Measurements from ENCODE around the gene CDC42SE2. TPM values are rescaled to one million over a fixed set of nuclear protein-coding genes. Genes with fewer than 3 reads are reported as not detected.
"Not testable (repeated sequence)": the region's sequence is repeated elsewhere in the genome, so short reads cannot be mapped to it uniquely, and the experiment has no call there.

Gene CDC42SE2
- total RNA-seq, 2 experiments from 2014 or later: 145 TPM

- H3K4me3 Mint-ChIP-seq: no peak overlapping the region
- H3K4me1 Mint-ChIP-seq: peaks cover 49% of the 10 kb centered on the region
- H3K27ac Mint-ChIP-seq: no peak overlapping the region
- ChIA-PET CTCF (interaction anchor here (0.9 to 1.1 kb wide), 2 partner anchors 25 to 82 kb away, joined by 3 read pairs; no protein-coding TSS in a partner anchor), POLR2A (no interaction called here)
- peaks cover 12% of the 10 kb centered on the region for H3K9me3 Mint-ChIP-seq
- H3K27me3 Mint-ChIP-seq: no peaks in the 10 kb centered on the region
- no peak for DNase-seq
- H3K36me3 Mint-ChIP-seq (ENCODE audit: low read depth): peaks cover 46% of the 10 kb centered on the region
These were observed 42.1 kb downstream of the CDC42SE2 start for GRCh38 chr5:131305906-131306305.

- peak overlapping the region; percentile 59 for H3K4me3 Mint-ChIP-seq
- H3K27ac Mint-ChIP-seq: peak overlapping the region; percentile 90
- ChIA-PET CTCF (interaction anchor here (0.6 to 1.7 kb wide), 3 partner anchors 7 to 70 kb away, joined by 3 to 6 read pairs (median 4); no protein-coding TSS in a partner anchor), POLR2A (interaction anchor here (0.6 kb wide), 1 partner anchor 39 kb away, joined by 8 read pairs; no protein-coding TSS in a partner anchor)
- peaks cover 66% of the 10 kb centered on the region for H3K4me1 Mint-ChIP-seq
- H3K27me3 Mint-ChIP-seq, H3K9me3 Mint-ChIP-seq: not testable (repeated sequence)
- H3K36me3 Mint-ChIP-seq (ENCODE audit: low read depth): peaks cover 35% of the 10 kb centered on the region
- peak; percentile 50 for DNase-seq
These were observed 48.5 kb downstream of the CDC42SE2 start for GRCh38 chr5:131312235-131312772.

- no peak for DNase-seq
- ChIA-PET CTCF (no interaction called here), POLR2A (no interaction called here)
- no peak overlapping the region for H3K27ac Mint-ChIP-seq
- peaks cover 63% of the 10 kb centered on the region for H3K4me1 Mint-ChIP-seq
- H3K36me3 Mint-ChIP-seq (ENCODE audit: low read depth): peaks cover 52% of the 10 kb centered on the region
- H3K27me3 Mint-ChIP-seq: no peaks in the 10 kb centered on the region
- no peak overlapping the region for H3K4me3 Mint-ChIP-seq
- peaks cover 5% of the 10 kb centered on the region for H3K9me3 Mint-ChIP-seq
These were observed 52.2 kb downstream of the CDC42SE2 start for GRCh38 chr5:131316026-131316425.

GRCh38 chr5:131316822-131317221 lies 53.0 kb downstream of the CDC42SE2 start:
- H3K27ac Mint-ChIP-seq: no peak overlapping the region
- H3K36me3 Mint-ChIP-seq (ENCODE audit: low read depth): peaks cover 58% of the 10 kb centered on the region
- no peaks in the 10 kb centered on the region for H3K27me3 Mint-ChIP-seq
- peaks cover 5% of the 10 kb centered on the region for H3K9me3 Mint-ChIP-seq
- POLR2A ChIA-PET: no interaction called here
- CTCF ChIA-PET: no interaction called here
- H3K4me1 Mint-ChIP-seq: peaks cover 62% of the 10 kb centered on the region
- no peak overlapping the region for H3K4me3 Mint-ChIP-seq
- DNase-seq: no peak

- ChIA-PET POLR2A (no interaction called here), CTCF (interaction anchor here (0.9 kb wide), 1 partner anchor 53 kb away, joined by 3 read pairs; no protein-coding TSS in a partner anchor)
- Mint-ChIP-seq H3K36me3 (ENCODE audit: low read depth) (peaks cover 65% of the 10 kb centered on the region), H3K27ac (no peak overlapping the region), H3K4me3 (no peak overlapping the region), H3K4me1 (peaks cover 58% of the 10 kb centered on the region), H3K9me3 (peaks cover 5% of the 10 kb centered on the region), H3K27me3 (no peaks in the 10 kb centered on the region)
- no peak for DNase-seq
These were observed 54.6 kb downstream of the CDC42SE2 start for GRCh38 chr5:131318455-131318854.

GRCh38 chr5:131321066-131321465 lies 57.2 kb downstream of the CDC42SE2 start:
- Mint-ChIP-seq H3K27me3 (no peaks in the 10 kb centered on the region), H3K4me1 (peaks cover 54% of the 10 kb centered on the region), H3K4me3 (no peak overlapping the region), H3K9me3 (peaks cover 5% of the 10 kb centered on the region), H3K27ac (no peak overlapping the region), H3K36me3 (ENCODE audit: low read depth) (peaks cover 66% of the 10 kb centered on the region)
- no peak for DNase-seq
- CTCF ChIA-PET: interaction anchor here (0.5 to 1.1 kb wide), 2 partner anchors 31 to 88 kb away, joined by 3 read pairs; no protein-coding TSS in a partner anchor
- POLR2A ChIA-PET: no interaction called here

- ChIA-PET POLR2A (no interaction called here), CTCF (interaction anchor here (1.0 kb wide), 1 partner anchor 19 kb away, joined by 7 read pairs; no protein-coding TSS in a partner anchor)
- H3K4me1 Mint-ChIP-seq: peaks cover 56% of the 10 kb centered on the region
- H3K27ac Mint-ChIP-seq: peak overlapping the region; percentile 46
- no peaks in the 10 kb centered on the region for H3K27me3 Mint-ChIP-seq
- H3K9me3 Mint-ChIP-seq: peaks cover 2% of the 10 kb centered on the region
- no peak for DNase-seq
- no peak overlapping the region for H3K4me3 Mint-ChIP-seq
- H3K36me3 Mint-ChIP-seq (ENCODE audit: low read depth): peaks cover 61% of the 10 kb centered on the region
These were observed 59.1 kb downstream of the CDC42SE2 start for GRCh38 chr5:131322926-131323325.

GRCh38 chr5:131323378-131323777 lies 59.5 kb downstream of the CDC42SE2 start:
- Mint-ChIP-seq H3K36me3 (ENCODE audit: low read depth) (peaks cover 62% of the 10 kb centered on the region), H3K27me3 (no peaks in the 10 kb centered on the region), H3K4me3 (no peak overlapping the region), H3K9me3 (peaks cover 4% of the 10 kb centered on the region), H3K4me1 (peaks cover 60% of the 10 kb centered on the region), H3K27ac (no peak overlapping the region)
- ChIA-PET POLR2A (interaction anchor here (0.6 kb wide), 1 partner anchor 94 kb away, joined by 7 read pairs; no protein-coding TSS in a partner anchor), CTCF (no interaction called here)
- DNase-seq: no peak

- Mint-ChIP-seq H3K27ac (no peak overlapping the region), H3K36me3 (ENCODE audit: low read depth) (peaks cover 62% of the 10 kb centered on the region), H3K27me3 (no peaks in the 10 kb centered on the region), H3K4me1 (peaks cover 67% of the 10 kb centered on the region), H3K9me3 (peaks cover 5% of the 10 kb centered on the region), H3K4me3 (no peak overlapping the region)
- CTCF ChIA-PET: interaction anchor here (0.6 to 1.2 kb wide), 2 partner anchors 9 to 20 kb away, joined by 3 to 4 read pairs; no protein-coding TSS in a partner anchor
- no peak for DNase-seq
- POLR2A ChIA-PET: no interaction called here
These were observed 60.5 kb downstream of the CDC42SE2 start for GRCh38 chr5:131324303-131324702.

- H3K4me1 Mint-ChIP-seq: peaks cover 53% of the 10 kb centered on the region
- POLR2A ChIA-PET: interaction anchor here (0.6 kb wide), 1 partner anchor 15 kb away, joined by 6 read pairs; no protein-coding TSS in a partner anchor
- no peaks in the 10 kb centered on the region for H3K27me3 Mint-ChIP-seq
- no peak overlapping the region for H3K27ac Mint-ChIP-seq
- peaks cover 7% of the 10 kb centered on the region for H3K9me3 Mint-ChIP-seq
- H3K4me3 Mint-ChIP-seq: no peak overlapping the region
- CTCF ChIA-PET: interaction anchor here (1.0 to 1.5 kb wide), 2 partner anchors 14 to 47 kb away, joined by 3 to 5 read pairs; no protein-coding TSS in a partner anchor
- peaks cover 58% of the 10 kb centered on the region for H3K36me3 Mint-ChIP-seq (ENCODE audit: low read depth)
- no peak for DNase-seq
These were observed 64.9 kb downstream of the CDC42SE2 start for GRCh38 chr5:131328536-131329285.

GRCh38 chr5:131329286-131329560 lies 65.4 kb downstream of the CDC42SE2 start:
- no peak overlapping the region for H3K4me3 Mint-ChIP-seq
- peaks cover 54% of the 10 kb centered on the region for H3K4me1 Mint-ChIP-seq
- peaks cover 60% of the 10 kb centered on the region for H3K36me3 Mint-ChIP-seq (ENCODE audit: low read depth)
- ChIA-PET POLR2A (interaction anchor here (0.6 kb wide), 1 partner anchor 14 kb away, joined by 6 read pairs; no protein-coding TSS in a partner anchor), CTCF (interaction anchor here (1.0 to 1.5 kb wide), 3 partner anchors 9 to 46 kb away, joined by 3 to 5 read pairs (median 3); no protein-coding TSS in a partner anchor)
- peaks cover 10% of the 10 kb centered on the region for H3K9me3 Mint-ChIP-seq
- peak overlapping the region; percentile 25 for H3K27ac Mint-ChIP-seq
- no peak for DNase-seq
- H3K27me3 Mint-ChIP-seq: no peaks in the 10 kb centered on the region

- H3K9me3 Mint-ChIP-seq: peaks cover 13% of the 10 kb centered on the region
- no peak for DNase-seq
- H3K27ac Mint-ChIP-seq: no peak overlapping the region
- no peak overlapping the region for H3K4me3 Mint-ChIP-seq
- no peaks in the 10 kb centered on the region for H3K27me3 Mint-ChIP-seq
- ChIA-PET POLR2A (no interaction called here), CTCF (interaction anchor here (0.8 to 1.5 kb wide), 3 partner anchors 8 to 17 kb away, joined by 3 to 5 read pairs (median 3); no protein-coding TSS in a partner anchor)
- H3K36me3 Mint-ChIP-seq (ENCODE audit: low read depth): peaks cover 65% of the 10 kb centered on the region
- peaks cover 58% of the 10 kb centered on the region for H3K4me1 Mint-ChIP-seq
These were observed 66.2 kb downstream of the CDC42SE2 start for GRCh38 chr5:131330031-131330430.

GRCh38 chr5:131335756-131336155 lies 71.9 kb downstream of the CDC42SE2 start:
- H3K4me3 Mint-ChIP-seq, CTCF ChIA-PET, H3K27ac Mint-ChIP-seq, POLR2A ChIA-PET, H3K27me3 Mint-ChIP-seq, DNase-seq: not testable (repeated sequence)
- Mint-ChIP-seq H3K4me1 (peaks cover 62% of the 10 kb centered on the region), H3K9me3 (peaks cover 29% of the 10 kb centered on the region), H3K36me3 (ENCODE audit: low read depth) (peaks cover 71% of the 10 kb centered on the region)

Data from activated CD4-positive, alpha-beta T cell treated with anti-CD3 and anti-CD28 coated beads, Interleukin-2, amount 10 ng/mL, durations not matched to agents 7 days and 5 days (primary cell).